Measurements from ENCODE around the gene ZBTB24.

ZBTB24 gene

GRCh38 chr6:109446072-109446471 lies 36.9 kb downstream of the ZBTB24 start:
- DNase-seq: no peak
- Histone ChIP-seq H3K4me3 (ENCODE audit: insufficient read depth, low read depth, low read length, poor library complexity, severe bottlenecking) (no peak overlapping the region), H3K27ac (ENCODE audit: insufficient read depth, low read length, poor library complexity, severe bottlenecking) (no peak overlapping the region), H3K4me1 (ENCODE audit: control insufficient read depth, insufficient read depth, low read length, poor library complexity, severe bottlenecking) (peaks cover 22% of the 10 kb centered on the region), H3K9me3 (ENCODE audit: control insufficient read depth, low read length) (no peaks in the 10 kb centered on the region), H3K27me3 (replicated peaks; ENCODE audit: control insufficient read depth, insufficient read depth, low read length, poor library complexity, severe bottlenecking) (no peaks in the 10 kb centered on the region), H3K36me3 (ENCODE audit: control insufficient read depth, insufficient read depth, low read length) (peaks cover 25% of the 10 kb centered on the region)

- Histone ChIP-seq H3K4me3 (ENCODE audit: insufficient read depth, low read depth, low read length, poor library complexity, severe bottlenecking) (no peak overlapping the region), H3K27ac (ENCODE audit: insufficient read depth, low read length, poor library complexity, severe bottlenecking) (no peak overlapping the region), H3K9me3 (ENCODE audit: control insufficient read depth, low read length) (no peaks in the 10 kb centered on the region), H3K27me3 (replicated peaks; ENCODE audit: control insufficient read depth, insufficient read depth, low read length, poor library complexity, severe bottlenecking) (no peaks in the 10 kb centered on the region), H3K36me3 (ENCODE audit: control insufficient read depth, insufficient read depth, low read length) (peaks cover 25% of the 10 kb centered on the region), H3K4me1 (ENCODE audit: control insufficient read depth, insufficient read depth, low read length, poor library complexity, severe bottlenecking) (peaks cover 20% of the 10 kb centered on the region)
- DNase-seq: no peak
These were observed 37.6 kb downstream of the ZBTB24 start for GRCh38 chr6:109445382-109445781.

GRCh38 chr6:109443425-109443950 lies 39.5 kb downstream of the ZBTB24 start:
- Histone ChIP-seq H3K9me3 (ENCODE audit: control insufficient read depth, low read length) (no peaks in the 10 kb centered on the region), H3K4me3 (ENCODE audit: insufficient read depth, low read depth, low read length, poor library complexity, severe bottlenecking) (no peak overlapping the region), H3K4me1 (ENCODE audit: control insufficient read depth, insufficient read depth, low read length, poor library complexity, severe bottlenecking) (peaks cover 14% of the 10 kb centered on the region), H3K36me3 (ENCODE audit: control insufficient read depth, insufficient read depth, low read length) (peaks cover 25% of the 10 kb centered on the region), H3K27ac (ENCODE audit: insufficient read depth, low read length, poor library complexity, severe bottlenecking) (peak overlapping the region; percentile 23), H3K27me3 (replicated peaks; ENCODE audit: control insufficient read depth, insufficient read depth, low read length, poor library complexity, severe bottlenecking) (no peaks in the 10 kb centered on the region)
- no peak for DNase-seq

GRCh38 chr6:109442393-109442924 lies 40.6 kb downstream of the ZBTB24 start:
- H3K4me1 ChIP-seq (ENCODE audit: control insufficient read depth, insufficient read depth, low read length, poor library complexity, severe bottlenecking): peaks cover 14% of the 10 kb centered on the region
- no peak overlapping the region for H3K4me3 ChIP-seq (ENCODE audit: insufficient read depth, low read depth, low read length, poor library complexity, severe bottlenecking)
- H3K27me3 ChIP-seq (replicated peaks; ENCODE audit: control insufficient read depth, insufficient read depth, low read length, poor library complexity, severe bottlenecking): no peaks in the 10 kb centered on the region
- no peaks in the 10 kb centered on the region for H3K9me3 ChIP-seq (ENCODE audit: control insufficient read depth, low read length)
- DNase-seq: no peak
- no peak overlapping the region for H3K27ac ChIP-seq (ENCODE audit: insufficient read depth, low read length, poor library complexity, severe bottlenecking)
- H3K36me3 ChIP-seq (ENCODE audit: control insufficient read depth, insufficient read depth, low read length): peaks cover 25% of the 10 kb centered on the region

GRCh38 chr6:109441069-109441816 lies 41.8 kb downstream of the ZBTB24 start:
- H3K27me3 ChIP-seq (replicated peaks; ENCODE audit: control insufficient read depth, insufficient read depth, low read length, poor library complexity, severe bottlenecking): no peaks in the 10 kb centered on the region
- H3K36me3 ChIP-seq (ENCODE audit: control insufficient read depth, insufficient read depth, low read length): peaks cover 23% of the 10 kb centered on the region
- H3K4me1 ChIP-seq (ENCODE audit: control insufficient read depth, insufficient read depth, low read length, poor library complexity, severe bottlenecking): peaks cover 14% of the 10 kb centered on the region
- H3K4me3 ChIP-seq (ENCODE audit: insufficient read depth, low read depth, low read length, poor library complexity, severe bottlenecking): peak overlapping the region; percentile 73
- DNase-seq: peak; percentile 44 to 48 (median 44)
- H3K9me3 ChIP-seq (ENCODE audit: control insufficient read depth, low read length): no peaks in the 10 kb centered on the region
- H3K27ac ChIP-seq (ENCODE audit: insufficient read depth, low read length, poor library complexity, severe bottlenecking): peak overlapping the region; percentile 94

- peak within 1 kb of the TSS; percentile 73 for H3K4me3 ChIP-seq (ENCODE audit: insufficient read depth, low read depth, low read length, poor library complexity, severe bottlenecking)
- H3K4me1 ChIP-seq (ENCODE audit: control insufficient read depth, insufficient read depth, low read length, poor library complexity, severe bottlenecking): peaks cover 14% of the 10 kb centered on the region
- peak; percentile 70 to 73 (median 71) for DNase-seq
These were observed 42.5 kb downstream of the ZBTB24 start, which contains the start of the genes PPIL6 and SMPD2 for GRCh38 chr6:109440331-109441068. TSS of gene PPIL6 (minus strand) at chr6:109440628. CDS start at chr6:109440590, 38 bp downstream. TSS of gene SMPD2 (plus strand) at chr6:109440724. CDS start at chr6:109441122, 398 bp downstream.

GRCh38 chr6:109436041-109436440 lies 47.0 kb downstream of the ZBTB24 start:
- H3K4me3 ChIP-seq (ENCODE audit: insufficient read depth, low read depth, low read length, poor library complexity, severe bottlenecking): no peak overlapping the region
- H3K27me3 ChIP-seq (replicated peaks; ENCODE audit: control insufficient read depth, insufficient read depth, low read length, poor library complexity, severe bottlenecking): no peaks in the 10 kb centered on the region
- no peaks in the 10 kb centered on the region for H3K36me3 ChIP-seq (ENCODE audit: control insufficient read depth, insufficient read depth, low read length)
- no peaks in the 10 kb centered on the region for H3K9me3 ChIP-seq (ENCODE audit: control insufficient read depth, low read length)
- no peak overlapping the region for H3K27ac ChIP-seq (ENCODE audit: insufficient read depth, low read length, poor library complexity, severe bottlenecking)
- H3K4me1 ChIP-seq (ENCODE audit: control insufficient read depth, insufficient read depth, low read length, poor library complexity, severe bottlenecking): peaks cover 6% of the 10 kb centered on the region
- no peak for DNase-seq

More at GRCh38 chr6:109440331-109441068, 42.5 kb downstream of the ZBTB24 start, which contains the start of the genes PPIL6 and SMPD2:
- Histone ChIP-seq H3K27me3 (replicated peaks; ENCODE audit: control insufficient read depth, insufficient read depth, low read length, poor library complexity, severe bottlenecking) (no peaks in the 10 kb centered on the region), H3K27ac (ENCODE audit: insufficient read depth, low read length, poor library complexity, severe bottlenecking) (peak within 1 kb of the TSS; percentile 94), H3K36me3 (ENCODE audit: control insufficient read depth, insufficient read depth, low read length) (peaks cover 16% of the 10 kb centered on the region), H3K9me3 (ENCODE audit: control insufficient read depth, low read length) (no peaks in the 10 kb centered on the region)

- no peaks in the 10 kb centered on the region for H3K36me3 ChIP-seq (ENCODE audit: control insufficient read depth, insufficient read depth, low read length)
- no peak for DNase-seq
- H3K9me3 ChIP-seq (ENCODE audit: control insufficient read depth, low read length): no peaks in the 10 kb centered on the region
- no peak overlapping the region for H3K4me3 ChIP-seq (ENCODE audit: insufficient read depth, low read depth, low read length, poor library complexity, severe bottlenecking)
- H3K4me1 ChIP-seq (ENCODE audit: control insufficient read depth, insufficient read depth, low read length, poor library complexity, severe bottlenecking): no peaks in the 10 kb centered on the region
- H3K27ac ChIP-seq (ENCODE audit: insufficient read depth, low read length, poor library complexity, severe bottlenecking): no peak overlapping the region
- no peaks in the 10 kb centered on the region for H3K27me3 ChIP-seq (replicated peaks; ENCODE audit: control insufficient read depth, insufficient read depth, low read length, poor library complexity, severe bottlenecking)
These were observed 48.6 kb downstream of the ZBTB24 start for GRCh38 chr6:109434456-109434855.

- no peak for DNase-seq
- Histone ChIP-seq H3K4me1 (ENCODE audit: control insufficient read depth, insufficient read depth, low read length, poor library complexity, severe bottlenecking) (no peaks in the 10 kb centered on the region), H3K27ac (ENCODE audit: insufficient read depth, low read length, poor library complexity, severe bottlenecking) (no peak overlapping the region)
These were observed 53.5 kb downstream of the ZBTB24 start for GRCh38 chr6:109429496-109429895.

More at GRCh38 chr6:109429496-109429895, 53.5 kb downstream of the ZBTB24 start:
- Histone ChIP-seq H3K36me3 (ENCODE audit: control insufficient read depth, insufficient read depth, low read length) (no peaks in the 10 kb centered on the region), H3K27me3 (replicated peaks; ENCODE audit: control insufficient read depth, insufficient read depth, low read length, poor library complexity, severe bottlenecking) (no peaks in the 10 kb centered on the region), H3K9me3 (ENCODE audit: control insufficient read depth, low read length) (no peaks in the 10 kb centered on the region), H3K4me3 (ENCODE audit: insufficient read depth, low read depth, low read length, poor library complexity, severe bottlenecking) (no peak overlapping the region)

Measured in effector memory CD4-positive, alpha-beta T cell (primary cell).